Measurements from ENCODE around the gene DGLUCY.

DNA sequence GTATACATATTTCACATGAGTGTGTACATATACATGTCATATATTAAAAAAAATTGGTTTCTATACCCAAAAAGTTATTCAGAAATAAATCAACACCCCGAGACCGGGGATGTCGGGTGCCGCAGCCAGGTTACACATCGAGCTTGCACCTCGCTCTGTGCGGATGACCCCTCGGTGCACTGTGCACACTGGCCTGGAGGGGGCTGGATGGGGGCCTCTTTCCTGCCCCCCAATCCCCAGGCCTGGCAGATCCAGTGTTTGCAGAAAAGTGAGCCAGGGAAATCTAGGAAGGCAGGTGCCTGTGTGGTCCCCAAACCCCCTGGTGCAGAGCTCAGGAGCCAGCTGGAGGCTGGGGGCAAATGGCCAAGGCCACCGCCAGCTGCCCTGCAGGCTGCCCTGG is 157.8 kb downstream of the DGLUCY start:
- TF ChIP-seq POLR2A (IDR thresholded peaks at IDR 0.05), result no peak
- TF ChIP-seq, protein P1, sequence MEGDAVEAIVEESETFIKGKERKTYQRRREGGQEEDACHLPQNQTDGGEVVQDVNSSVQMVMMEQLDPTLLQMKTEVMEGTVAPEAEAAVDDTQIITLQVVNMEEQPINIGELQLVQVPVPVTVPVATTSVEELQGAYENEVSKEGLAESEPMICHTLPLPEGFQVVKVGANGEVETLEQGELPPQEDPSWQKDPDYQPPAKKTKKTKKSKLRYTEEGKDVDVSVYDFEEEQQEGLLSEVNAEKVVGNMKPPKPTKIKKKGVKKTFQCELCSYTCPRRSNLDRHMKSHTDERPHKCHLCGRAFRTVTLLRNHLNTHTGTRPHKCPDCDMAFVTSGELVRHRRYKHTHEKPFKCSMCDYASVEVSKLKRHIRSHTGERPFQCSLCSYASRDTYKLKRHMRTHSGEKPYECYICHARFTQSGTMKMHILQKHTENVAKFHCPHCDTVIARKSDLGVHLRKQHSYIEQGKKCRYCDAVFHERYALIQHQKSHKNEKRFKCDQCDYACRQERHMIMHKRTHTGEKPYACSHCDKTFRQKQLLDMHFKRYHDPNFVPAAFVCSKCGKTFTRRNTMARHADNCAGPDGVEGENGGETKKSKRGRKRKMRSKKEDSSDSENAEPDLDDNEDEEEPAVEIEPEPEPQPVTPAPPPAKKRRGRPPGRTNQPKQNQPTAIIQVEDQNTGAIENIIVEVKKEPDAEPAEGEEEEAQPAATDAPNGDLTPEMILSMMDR (IDR thresholded peaks at IDR 0.05), result no peak
